ENCODE measurements around the gene RERG.

- TF ChIP-seq CTCF (IDR thresholded peaks at IDR 0.05) (no peak), EP300 (IDR thresholded peaks at IDR 0.05) (no peak), POLR2A (IDR thresholded peaks at IDR 0.05) (no peak)
These were observed 98.9 kb downstream of the RERG start for GRCh38 chr12:15122344-15122743.

All from upper lobe of left lung (tissue), 4 donors.